Activated naive CD8-positive, alpha-beta T cell treated with anti-CD3 and anti-CD28 coated beads, Interleukin-2, amount 50 U/mL, for 16 hours (primary cell): ENCODE measurements around the gene LEMD3.

Experiments used
- DNase-seq: peaks from one replicate; pipeline ENCODE4 v3.0.0-alpha.2; 2020; ENCODE audit warnings: low read depth, low spot score

LEMD3 gene

DNA sequence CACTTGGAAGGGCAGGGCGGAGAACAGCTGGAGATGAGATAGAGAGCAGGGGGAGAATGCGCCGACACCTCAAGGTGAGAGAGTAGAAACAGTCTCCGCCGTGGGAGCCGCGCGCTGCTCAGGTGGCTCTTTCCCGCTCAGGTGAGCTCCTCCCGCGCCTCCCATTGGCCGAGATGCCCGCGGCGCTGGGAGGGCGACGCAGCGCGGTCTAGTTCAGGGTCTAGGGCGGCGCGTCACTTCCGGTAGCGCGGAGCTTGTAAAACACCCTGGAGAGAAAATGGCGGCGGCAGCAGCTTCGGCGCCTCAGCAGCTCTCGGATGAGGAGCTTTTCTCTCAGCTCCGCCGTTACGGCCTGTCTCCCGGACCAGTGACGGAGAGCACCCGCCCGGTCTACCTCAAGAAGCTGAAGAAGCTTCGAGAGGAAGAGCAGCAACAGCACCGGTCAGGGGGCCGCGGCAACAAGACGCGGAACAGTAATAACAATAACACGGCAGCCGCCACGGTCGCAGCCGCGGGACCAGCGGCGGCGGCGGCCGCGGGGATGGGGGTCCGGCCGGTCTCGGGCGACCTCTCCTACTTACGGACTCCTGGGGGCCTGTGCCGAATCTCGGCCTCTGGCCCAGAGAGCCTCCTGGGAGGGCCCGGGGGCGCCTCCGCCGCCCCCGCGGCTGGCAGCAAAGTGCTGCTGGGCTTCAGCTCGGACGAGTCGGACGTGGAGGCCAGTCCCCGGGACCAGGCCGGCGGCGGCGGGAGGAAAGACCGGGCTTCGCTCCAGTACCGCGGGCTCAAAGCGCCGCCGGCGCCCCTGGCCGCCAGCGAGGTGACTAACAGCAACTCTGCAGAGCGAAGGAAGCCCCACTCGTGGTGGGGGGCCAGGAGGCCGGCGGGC lies at the start of gene LEMD3:
Gene LEMD3 (plus strand): TSS at position 264 of the 889 bp plus-strand sequence. CDS start 14 bp downstream, at position 278.
- peak; percentile 86 for DNase-seq

DNA sequence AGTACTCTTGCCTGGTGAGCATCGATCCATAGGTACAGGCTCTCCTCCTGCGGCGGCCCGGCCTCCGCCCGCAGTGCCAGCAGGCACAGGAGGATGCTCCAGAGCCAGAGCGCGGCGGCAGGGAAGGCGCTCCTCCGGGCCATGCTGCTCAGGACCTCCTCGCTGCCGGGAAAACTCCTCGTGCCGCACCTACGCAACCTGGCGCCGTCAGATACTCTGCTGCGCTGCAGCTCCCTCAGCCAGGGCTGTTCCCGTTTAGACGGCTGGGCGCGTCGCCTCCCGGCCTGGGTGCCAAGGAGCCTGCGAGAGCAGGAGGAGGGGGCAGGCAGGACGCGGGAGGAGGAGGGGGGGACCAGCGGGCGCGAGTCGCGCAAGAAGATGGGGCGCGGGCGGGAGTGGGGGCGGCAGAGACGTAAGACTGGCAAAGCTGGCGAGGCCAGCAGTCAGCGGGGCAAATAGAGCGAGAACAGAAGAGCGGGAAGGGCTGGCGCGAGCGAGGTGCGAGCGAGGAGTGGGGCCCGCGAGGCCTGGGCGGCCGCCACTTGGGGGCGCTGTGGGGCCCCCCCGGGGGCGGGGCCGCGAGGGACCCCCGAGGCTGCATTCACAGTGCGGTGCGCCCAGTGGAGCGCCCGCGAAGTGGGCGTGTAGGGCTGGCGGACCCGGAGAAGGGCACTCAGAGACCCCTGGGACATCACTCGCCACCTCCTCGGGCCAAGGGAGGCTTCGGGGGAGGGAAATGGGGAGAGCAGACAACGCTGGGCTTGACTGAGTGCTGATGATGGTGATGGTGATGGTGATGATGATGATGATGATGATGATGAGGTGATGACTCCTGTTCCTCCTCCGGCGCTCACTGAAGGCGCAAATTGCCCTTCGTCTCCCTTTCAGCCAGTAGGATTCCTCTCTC lies 48.1 kb upstream of the LEMD3 start, which contains the start of gene WIF1:
Gene WIF1 (minus strand): TSS at position 257 of the 907 bp plus-strand sequence. CDS start 114 bp downstream, at position 143.
- DNase-seq, result no peak

DNA sequence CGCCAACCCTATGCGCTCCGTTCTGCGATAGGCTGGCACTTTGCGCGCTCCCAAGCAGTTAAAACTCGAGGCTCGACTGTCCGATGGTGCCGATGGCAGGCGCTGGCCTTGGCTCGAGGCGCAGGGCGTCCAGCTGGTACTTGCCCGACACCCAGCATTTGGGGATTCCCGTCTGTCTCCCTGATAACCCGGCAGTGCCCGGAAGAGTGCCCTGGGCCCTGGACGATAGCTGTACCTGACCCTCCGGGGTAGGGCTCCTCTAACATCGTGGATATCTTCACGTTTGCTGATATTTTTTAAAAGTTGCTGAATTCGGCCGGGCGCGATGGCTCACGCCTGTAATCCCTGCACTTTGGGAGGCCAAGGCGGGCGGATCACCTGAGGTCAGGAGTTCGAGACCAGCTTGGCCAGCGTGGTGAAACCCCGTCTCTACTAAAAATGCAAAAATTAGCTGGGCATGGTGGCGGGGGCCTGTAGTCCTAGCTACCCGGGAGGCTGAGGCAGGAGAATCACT lies 47.4 kb upstream of the LEMD3 start:
- DNase-seq, result no peak

DNA sequence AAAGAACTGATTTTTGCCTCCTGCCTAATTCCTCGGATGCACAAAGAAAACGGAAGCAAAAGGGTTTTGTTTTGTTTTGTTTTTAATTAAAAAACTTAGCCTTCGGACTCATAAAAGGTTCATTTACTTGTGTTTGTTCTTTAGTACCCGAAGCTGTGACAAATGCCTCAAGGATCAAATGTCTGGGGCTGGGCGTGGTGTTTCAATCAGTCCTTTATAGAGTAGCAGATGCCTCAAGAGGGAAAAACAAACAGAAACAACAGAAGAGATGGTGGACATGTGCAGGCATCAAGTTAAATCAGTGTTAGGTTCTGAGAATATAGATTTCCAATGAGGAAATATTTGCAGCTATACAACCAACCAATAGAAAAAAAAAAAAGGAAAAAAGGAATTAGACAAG lies 46.7 kb upstream of the LEMD3 start:
- no peak for DNase-seq

DNA sequence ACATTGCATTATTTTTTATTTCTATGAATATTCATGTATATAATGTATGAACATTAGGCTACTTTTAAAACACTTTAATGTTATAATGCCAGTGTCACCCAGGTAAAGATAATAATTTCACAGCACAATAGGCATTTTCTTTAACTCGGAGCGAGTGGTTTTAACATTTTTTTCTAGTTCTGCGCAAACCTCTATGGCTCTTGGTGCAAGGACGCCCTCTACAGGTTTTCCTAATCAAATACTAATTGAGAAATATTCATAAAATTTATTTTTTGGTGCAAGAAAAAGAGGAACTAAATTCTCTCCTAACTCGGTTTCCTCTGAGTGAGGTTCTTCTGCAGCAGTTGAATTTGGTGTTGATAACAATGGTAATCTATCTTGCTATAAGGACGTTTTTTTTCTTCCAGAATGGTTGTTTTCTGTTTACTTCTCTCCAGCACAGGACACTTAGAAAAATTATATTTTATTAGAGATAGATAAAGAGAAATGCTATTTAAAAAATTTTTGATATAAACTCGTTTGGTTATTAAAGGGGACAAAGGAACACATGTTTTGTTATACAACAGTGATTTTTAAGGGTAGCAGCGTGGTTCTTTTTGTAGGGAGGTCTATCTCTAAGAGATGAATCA lies 45.8 kb upstream of the LEMD3 start:
- no peak for DNase-seq

DNA sequence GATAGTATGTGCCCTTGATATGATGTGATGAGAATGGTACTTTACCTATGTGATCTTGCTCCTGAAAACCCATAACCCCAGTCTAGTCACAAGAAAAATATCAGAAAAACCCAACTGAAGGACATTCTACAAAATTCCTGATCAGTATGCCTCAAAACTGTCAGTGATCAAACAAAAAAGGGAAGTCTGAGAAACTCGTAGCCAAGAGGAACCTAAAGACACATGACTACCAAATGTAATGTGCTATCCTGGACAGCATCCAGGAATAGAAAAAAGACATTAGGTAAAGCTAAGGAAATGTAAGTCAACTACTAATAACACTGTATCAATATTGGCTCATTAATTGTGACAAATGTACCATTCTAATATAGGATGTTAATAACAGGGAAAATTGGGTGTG lies 44.1 kb upstream of the LEMD3 start:
- no peak for DNase-seq

DNA sequence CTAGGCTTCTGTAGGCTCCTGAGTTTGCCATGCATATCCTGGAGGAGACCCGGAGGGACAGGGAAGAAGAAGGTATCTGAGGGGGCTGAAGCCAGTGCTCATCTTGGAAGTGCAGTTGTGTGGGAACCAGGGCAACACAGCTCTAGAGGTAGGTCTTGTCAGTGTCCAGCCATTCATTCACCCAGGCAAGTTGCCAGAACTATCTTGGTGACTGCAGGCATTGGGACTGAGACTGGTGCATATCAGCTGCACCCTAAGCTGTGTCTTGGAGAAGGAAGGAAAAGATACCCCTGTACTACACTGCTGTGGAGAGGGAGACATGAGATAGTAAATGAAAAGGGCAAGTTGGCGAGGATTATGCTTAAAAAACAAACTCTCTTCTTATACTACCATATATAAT lies 43.4 kb upstream of the LEMD3 start:
- no peak for DNase-seq

DNA sequence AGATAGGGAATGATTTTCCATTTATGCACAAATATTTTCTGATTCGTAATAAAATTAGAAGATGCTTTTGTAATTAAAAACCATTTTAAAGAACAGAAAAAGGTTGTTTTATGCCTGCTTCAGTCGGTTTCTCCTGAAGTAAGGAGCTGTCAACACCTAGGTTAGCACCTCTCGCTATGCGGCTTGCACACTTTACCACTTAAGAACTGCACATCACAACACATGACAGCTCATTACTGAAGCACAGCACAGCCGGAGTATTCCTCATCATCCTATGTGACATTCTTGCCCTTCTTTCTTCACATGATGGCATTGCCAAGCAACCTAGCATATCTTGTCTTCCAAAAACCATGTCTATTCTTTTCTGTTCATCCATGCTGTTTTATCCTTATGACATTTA lies 42.9 kb upstream of the LEMD3 start:
- DNase-seq, result no peak

DNA sequence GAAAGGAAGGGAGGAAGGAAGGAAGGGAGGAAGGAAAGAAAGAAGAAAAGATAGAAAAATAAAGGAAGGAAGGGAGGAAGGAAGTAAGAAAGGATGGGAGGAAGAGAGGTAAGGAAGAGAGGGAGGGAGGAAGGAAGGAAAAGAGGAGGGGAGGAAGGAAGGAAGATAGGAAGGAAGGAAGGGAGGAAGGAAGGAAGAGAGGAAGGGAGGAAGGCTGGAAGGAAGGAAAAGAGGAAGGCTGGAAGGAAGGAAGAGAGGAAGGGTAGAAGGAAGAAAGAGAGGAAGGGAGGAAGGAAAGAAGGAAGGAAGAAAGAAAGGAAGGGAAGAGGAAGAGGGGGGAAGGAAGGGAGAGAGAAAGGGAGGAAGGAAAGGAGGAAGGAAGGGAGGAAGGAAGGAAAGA lies 35.5 kb upstream of the LEMD3 start:
- no peak for DNase-seq

DNA sequence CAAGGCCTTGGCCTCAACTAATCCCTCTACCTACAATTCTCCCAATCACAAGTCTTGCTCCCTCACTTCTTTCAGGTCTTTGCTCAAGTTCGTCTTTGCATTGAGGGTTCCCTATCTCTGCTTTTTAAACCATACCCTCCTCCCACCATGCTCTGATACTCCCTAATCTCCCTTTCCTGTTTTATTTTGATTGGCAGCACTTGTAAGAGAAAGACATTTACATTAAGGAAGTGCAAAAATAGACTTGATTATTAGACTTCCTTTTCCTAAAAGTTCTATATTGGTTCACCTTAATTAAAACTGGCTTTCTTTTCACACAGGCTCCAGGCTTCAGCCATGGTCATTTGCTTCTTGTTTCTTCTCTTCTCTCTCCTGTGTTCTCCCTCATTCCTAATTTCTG lies 30.0 kb upstream of the LEMD3 start:
- no peak for DNase-seq

DNA sequence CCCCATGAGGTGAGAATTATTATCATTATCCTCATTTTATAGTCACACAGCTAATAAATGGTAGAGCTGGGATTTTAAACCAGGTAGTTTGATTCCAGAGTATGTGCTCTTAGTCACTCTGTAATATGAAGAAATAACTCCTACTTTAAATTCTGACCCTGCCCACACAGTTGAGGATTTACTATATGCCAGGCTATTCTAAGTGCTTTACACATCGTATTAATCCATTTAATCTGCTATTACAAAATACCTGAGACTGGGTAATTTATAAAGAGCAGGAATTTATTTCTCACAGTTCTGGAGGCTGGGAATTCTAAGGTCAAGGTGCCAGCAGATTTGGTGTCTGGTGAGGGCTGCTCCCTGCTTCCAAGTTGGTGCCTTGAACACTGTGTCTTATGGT lies 28.6 kb upstream of the LEMD3 start:
- DNase-seq, result no peak

DNA sequence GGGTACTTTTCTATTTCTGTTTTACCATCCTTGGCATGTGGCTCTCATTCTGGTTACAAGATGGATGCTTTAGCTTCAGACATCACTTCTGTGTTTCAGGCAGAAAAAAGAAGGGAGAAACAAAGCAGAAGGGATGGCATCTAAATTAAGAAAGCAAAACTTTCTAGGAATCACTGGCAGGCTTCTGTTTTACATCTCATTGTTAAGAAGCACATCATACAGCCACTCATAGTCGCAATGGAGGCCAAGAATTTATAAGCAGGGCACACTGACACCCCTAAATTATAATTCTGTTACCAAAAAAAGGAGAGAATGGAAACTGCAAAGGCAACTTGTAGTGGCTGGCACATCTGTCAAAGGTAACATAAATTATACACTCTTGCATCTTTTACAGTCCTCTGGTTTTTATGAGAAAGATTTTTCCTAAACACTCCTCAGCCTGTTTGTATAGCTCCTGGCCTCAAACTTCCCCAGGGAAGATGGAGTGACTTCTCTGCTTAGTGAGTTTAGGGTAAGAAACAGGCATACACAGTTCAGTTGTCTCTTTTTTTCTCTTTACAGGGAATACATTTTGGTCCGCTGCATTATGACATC lies 22.0 kb upstream of the LEMD3 start:
- DNase-seq, result no peak

DNA sequence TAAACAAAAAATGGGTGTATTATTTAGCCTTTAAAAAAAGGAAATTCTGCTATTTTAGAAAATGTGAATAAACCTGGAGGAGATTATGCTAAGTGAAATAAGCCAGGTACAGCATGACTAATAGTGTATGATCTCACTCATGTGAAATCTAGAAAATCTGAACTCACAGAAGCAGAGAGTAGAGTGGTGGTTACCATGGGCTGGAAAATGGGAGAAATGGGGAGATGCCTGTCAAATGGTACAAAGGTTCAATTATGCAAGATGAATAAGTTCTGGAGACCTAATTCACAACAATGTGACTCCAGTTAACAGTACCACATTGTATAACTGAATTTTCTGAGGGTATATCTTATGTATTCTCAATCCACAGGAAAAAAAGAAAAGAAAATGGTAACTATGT lies 17.4 kb upstream of the LEMD3 start:
- no peak for DNase-seq

DNA sequence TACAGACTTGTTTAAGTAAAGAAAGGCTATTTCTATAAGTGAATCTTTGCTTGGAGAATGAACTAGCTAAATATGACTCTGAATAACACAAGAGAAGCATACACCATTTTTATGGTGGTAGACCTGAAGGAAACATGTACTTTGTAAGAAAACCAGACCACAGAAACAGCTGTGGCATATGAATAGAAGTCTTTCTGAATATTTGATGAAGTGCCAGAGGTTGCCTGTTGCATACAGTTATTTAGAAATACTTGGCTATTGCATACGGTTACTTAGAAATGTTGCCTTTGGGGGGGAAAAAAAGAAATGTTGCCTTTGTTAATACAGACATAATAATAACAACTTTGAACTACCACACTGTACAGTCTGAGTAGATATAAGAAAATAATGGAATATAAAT lies 16.8 kb upstream of the LEMD3 start:
- no peak for DNase-seq

DNA sequence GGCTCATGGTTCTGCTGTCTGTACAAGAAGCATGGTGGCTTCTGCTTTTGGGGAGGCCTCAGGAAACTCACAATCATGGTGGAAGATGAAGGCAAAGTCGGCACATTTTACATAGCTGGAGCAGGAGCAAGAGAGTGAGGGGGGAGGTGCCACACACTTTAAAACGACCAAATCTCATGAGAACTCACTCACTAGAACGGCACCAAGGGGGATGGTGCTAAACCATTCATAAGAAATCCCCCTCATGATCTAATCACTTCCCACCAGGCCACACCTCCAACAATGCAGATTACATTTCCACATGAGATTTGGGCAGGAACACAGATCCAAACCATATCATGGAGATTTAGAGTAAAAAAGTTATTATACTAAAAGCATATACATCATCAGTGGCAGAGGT lies 13.6 kb upstream of the LEMD3 start:
- DNase-seq, result no peak

DNA sequence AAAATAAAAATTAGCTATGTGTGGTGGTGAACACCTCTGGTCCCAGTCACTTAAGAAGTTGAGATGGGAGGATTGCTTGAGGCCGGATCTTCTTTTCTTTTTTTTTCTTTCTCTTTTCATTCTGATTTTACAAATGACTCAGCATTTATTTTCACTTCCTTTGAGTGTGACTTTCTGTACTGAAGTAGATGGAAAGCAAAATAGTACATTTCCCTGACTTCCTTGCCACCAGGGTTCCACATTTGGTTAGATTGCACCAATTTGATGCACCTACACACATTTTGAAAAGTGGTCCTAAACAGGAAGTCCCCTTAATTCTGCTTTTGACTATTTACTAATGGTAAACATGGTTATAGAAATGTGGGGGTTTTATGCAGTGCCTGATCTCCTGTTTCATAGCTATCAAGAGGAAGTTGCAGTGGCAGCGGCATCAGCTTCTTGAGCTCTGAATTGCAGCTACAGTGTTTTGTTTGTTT lies 13.0 kb upstream of the LEMD3 start:
- DNase-seq, result no peak

DNA sequence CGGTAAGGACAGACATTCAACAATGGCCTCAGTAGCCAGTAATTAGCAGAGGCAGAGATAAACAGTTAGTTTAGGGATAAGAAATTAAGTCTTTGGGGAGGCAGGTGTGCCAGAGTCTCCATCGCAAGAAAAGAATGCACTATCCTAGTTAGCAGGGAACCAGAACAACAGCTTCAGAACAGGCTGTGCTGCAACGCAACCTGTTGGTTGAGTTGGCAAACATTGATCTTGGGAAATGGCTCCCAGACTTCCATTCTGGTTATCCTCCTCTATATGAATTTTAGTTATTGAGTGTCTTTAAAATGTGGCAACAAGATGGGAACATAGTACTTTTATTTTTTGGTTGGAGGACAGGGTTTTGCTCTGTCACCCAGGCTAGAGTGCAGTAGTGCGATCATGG lies 12.3 kb upstream of the LEMD3 start:
- no peak for DNase-seq

DNA sequence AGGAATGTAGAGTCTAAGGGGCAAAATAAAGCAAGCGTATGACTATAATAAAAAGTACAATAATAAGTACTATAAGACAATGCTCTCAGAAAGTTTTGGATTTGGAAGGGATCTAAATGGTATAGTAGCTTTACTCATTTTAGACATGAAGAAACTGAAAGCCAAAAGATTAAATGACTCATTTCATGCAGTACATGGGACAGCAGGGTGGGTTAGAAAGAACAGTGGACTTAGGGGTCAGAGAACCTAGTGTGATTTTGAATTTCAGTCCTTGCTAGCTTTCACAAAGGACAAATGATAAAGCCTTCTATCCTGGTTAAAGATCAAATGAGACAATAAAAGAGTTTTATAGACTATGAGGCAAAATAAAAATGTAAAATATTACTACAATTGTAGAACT lies 6.8 kb upstream of the LEMD3 start:
- no peak for DNase-seq

DNA sequence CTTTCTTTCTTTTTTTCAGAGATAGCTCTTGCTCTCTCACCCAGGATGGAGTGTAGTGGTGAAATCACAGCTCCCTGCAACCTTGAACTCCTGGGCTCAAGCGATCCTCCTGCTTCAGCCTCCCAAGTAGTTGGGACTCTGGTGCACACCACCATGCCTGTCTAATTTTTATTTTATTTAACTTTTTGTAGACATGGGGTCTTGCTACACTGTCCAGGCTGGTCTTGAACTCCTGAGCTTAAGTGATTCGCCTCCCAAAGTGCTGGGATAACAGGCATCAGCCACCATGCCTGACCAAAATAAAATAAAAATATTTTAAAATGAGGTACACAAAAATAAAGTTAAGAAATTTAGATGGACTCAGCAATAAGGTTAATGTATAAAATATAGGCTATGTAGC lies 5.1 kb upstream of the LEMD3 start:
- no peak for DNase-seq

DNA sequence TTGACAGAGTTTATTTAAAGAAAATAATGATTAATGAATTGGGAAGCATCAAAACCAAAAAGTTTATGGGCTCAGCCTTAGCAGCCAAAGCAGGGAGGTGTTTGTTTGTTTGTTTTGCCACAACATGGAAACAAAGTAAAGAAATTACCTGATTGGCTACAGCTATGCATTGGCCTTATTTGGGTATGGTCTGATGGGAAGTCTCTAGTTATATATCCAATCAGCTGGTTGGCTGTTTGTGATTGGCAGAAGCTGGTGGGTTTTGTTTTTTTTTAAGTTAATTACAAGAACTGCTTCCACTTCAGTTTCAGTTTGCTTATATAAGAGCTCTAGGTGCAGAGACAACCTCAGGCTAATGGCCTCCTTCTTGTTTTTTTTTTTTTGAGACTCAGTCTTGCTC lies 4.6 kb upstream of the LEMD3 start:
- no peak for DNase-seq

DNA sequence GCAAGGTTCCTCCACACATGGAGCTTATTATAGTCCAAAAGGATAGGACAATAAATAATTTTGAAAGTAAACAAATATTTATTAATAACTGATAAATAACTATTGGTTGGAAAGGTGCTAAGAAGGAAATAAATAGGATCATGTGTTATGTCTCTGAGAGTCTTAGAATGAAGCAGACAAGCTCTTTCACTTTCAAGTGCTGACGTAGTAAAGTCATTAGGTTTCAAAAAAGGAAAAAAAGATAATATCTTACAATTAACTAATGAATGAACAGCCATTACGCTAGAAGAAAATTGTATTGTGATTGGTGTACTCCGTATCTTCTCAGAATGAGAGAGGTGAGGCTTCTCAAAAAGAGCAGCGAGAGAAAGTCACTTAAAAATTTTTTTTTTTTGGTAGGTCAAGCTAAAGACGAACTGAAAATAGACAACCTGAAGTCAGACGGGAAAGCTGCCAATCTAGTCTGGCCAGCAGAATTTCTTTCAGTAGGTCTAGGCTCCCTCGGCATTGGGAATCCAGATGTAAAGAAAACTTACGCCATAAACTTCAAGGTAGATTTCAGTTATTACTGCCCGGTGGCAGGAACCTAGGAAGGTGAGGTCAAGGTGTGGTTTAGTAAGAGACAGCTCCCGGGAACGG lies 583 bp upstream of the LEMD3 start:
- no peak for DNase-seq
